C4-2B (cell line): Measurements from ENCODE around the gene STARD3NL.

Source experiments
- CTCF ChIP-seq: fragments of 450-650 bp; conservative IDR thresholded peaks from 2 replicates; pipeline ENCODE4 v1.5.1; 2017; ENCODE audit warnings: mild to moderate bottlenecking
- ZFX ChIP-seq: fragments of 450-650 bp; IDR thresholded peaks from 2 replicates; pipeline ENCODE4 v1.6.1; 2017

- TF ChIP-seq CTCF (no peak), ZFX (no peak)
These were observed 433 bp upstream of the STARD3NL start for GRCh38 chr7:38177621-38178003.
